Nephron (organoid): ENCODE measurements around the gene RTN4RL2.

Experiments
- H3K27ac Mint-ChIP-seq, 3 experiments: 2 replicates each; pipeline ENCODE4 v1.8.0; 2020; ENCODE audit warnings: mixed read lengths in 3 of 3, mild to moderate bottlenecking in 2 of 3, moderate library complexity in 1 of 3
- H3K27me3 Mint-ChIP-seq: 2 replicates; pipeline ENCODE4 v1.8.0; 2021; ENCODE audit warnings: low read depth, mild to moderate bottlenecking, moderate library complexity, mixed read lengths
- H3K36me3 Mint-ChIP-seq: 2 replicates; pipeline ENCODE4 v1.8.0; 2020; ENCODE audit warnings: low read depth, mixed read lengths
- H3K4me1 Mint-ChIP-seq: 2 replicates; pipeline ENCODE4 v1.8.0; 2020; ENCODE audit warnings: mixed read lengths
- H3K4me3 Mint-ChIP-seq, 3 experiments: 2 replicates each; pipeline ENCODE4 v1.8.0; 2020; ENCODE audit warnings: mild to moderate bottlenecking in 3 of 3, mixed read lengths in 3 of 3, moderate library complexity in 2 of 3
- H3K9me3 Mint-ChIP-seq: 2 replicates; pipeline ENCODE4 v1.8.0; 2020; ENCODE audit warnings: mixed read lengths
- CTCF ChIP-seq, 3 experiments: fragments of 200-600 bp; sonication (generic); IDR thresholded peaks; one replicate each; pipeline ENCODE4 v1.5.0; 2021; ENCODE audit warnings: antibody characterized with exemption in 3 of 3; ENCODE audit not compliant: unreplicated experiment in 3 of 3

RTN4RL2 gene

DNA sequence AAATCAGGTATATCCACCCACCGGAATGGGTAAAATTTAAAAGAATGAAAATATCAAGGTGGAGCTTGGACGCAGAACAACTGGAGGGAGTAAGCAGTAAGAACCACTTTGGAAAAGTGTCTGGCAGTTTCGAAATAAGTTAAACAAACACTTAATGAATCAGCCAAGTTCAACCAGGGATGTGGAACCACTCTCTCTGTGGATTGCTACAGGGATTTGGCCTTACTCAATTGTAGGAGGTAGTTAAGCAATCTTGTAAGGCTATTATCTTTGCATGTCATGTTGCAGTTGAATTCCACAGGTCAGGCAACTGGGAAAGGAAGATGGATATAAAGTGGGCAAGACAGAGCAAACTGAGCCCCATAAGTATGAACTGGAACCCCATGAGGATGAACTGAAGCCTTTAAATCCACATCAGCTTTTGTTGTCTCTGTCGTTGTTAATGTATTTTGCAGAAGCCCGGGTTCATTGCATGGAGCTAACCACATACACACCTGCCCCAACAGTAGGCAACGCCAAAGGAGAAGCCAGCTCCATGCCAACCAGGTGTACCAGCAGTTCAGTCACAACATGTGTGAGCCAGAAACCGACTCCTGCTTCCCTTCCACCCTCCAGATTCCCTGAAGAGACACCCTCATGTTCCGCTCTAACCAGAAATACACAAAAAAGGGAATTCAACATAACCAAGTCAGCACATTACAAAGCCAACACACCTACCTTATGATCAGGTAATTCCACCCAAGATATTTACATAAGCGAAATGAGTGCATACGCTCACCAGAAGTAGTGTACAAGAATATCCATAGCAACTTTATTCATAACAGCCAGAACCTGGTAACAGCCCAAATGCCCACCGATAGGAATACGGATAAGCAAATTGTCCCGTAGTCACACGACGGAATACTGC lies 25.4 kb upstream of the RTN4RL2 start:
- Mint-ChIP-seq H3K36me3 (no peaks in the 10 kb centered on the region), H3K9me3 (no peaks in the 10 kb centered on the region), H3K4me3 (no peak overlapping the region), H3K4me1 (no peaks in the 10 kb centered on the region), H3K27ac (no peak overlapping the region), H3K27me3 (peaks cover 26% of the 10 kb centered on the region)
- no peak for TF ChIP-seq CTCF (IDR thresholded peaks at IDR 0.05; ENCODE audit: unreplicated experiment in 3 of 3)

DNA sequence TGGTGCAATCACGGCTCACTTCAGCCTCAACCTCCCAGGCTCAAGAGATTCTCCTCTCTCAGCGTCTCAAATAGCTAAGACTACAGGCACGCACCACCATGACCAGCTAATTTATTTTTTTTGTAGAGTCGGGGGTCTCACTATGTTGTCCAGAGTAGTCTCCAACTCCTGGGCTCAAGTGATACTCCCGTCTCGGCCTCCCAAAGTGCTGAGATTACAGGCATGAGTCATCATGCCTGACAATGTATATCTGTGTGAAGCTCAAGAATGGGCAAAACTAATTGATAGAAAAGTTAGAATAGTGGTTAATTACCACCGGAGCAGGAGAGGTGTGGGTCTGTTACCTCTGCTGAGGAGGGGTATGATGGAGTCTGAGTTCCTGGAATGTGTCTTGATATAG lies 24.3 kb upstream of the RTN4RL2 start:
- Mint-ChIP-seq H3K4me3 (no peak overlapping the region), H3K9me3 (no peaks in the 10 kb centered on the region), H3K36me3 (no peaks in the 10 kb centered on the region), H3K27ac (no peak overlapping the region), H3K4me1 (no peaks in the 10 kb centered on the region), H3K27me3 (peaks cover 23% of the 10 kb centered on the region)
- TF ChIP-seq CTCF (IDR thresholded peaks at IDR 0.05; ENCODE audit: unreplicated experiment in 3 of 3): no peak

DNA sequence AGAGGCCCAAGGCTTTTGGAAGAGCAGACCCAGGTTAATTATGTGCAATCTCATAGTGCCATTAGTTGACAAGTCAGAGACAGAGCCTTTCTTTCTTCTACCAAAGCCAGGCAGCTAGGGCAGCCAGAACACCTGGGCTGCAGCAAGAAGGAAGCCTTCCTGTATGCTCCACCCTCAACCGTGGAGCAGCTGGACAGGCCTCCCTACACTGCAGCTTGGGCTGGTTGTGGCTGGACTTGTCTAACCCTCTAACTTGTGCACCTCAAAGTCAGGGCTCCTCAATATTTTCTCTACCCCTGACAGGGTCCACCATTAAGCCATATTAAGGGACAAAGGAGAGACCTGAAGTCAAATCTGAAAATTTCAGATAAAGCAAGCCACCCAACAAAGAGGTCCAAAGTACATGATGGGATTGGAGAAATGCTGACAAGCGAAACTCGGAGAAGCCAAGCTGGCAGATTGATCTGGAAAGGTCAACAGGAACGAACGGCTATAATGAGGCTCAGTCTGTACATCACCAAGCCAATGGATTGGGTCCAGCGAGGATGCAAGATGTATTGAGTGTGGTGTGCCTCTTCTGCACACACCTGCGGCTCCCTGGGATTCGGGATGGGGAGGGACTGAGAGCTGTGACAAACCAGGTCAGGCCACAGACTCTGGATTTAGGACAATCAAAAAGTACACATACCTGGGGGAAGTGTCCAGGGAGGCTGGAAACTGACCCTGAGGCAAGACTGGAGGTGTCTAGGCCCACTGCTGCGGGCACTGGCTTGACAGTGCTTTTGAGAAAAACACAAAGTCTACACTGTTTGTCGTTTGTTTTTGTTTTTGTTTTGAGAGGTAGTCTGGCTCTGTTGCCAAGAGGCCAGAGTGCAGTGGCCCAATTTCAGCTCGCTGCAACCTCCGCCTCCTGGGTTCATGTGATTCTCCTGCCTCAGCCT lies 21.7 kb upstream of the RTN4RL2 start:
- Mint-ChIP-seq H3K4me1 (no peaks in the 10 kb centered on the region), H3K36me3 (no peaks in the 10 kb centered on the region), H3K27ac (no peak overlapping the region), H3K4me3 (no peak overlapping the region), H3K9me3 (no peaks in the 10 kb centered on the region), H3K27me3 (peaks cover 23% of the 10 kb centered on the region)
- no peak for TF ChIP-seq CTCF (IDR thresholded peaks at IDR 0.05; ENCODE audit: unreplicated experiment in 3 of 3)

- no peaks in the 10 kb centered on the region for H3K36me3 Mint-ChIP-seq
- no peaks in the 10 kb centered on the region for H3K4me1 Mint-ChIP-seq
- no peak overlapping the region for H3K27ac Mint-ChIP-seq
- no peak for TF ChIP-seq CTCF (IDR thresholded peaks at IDR 0.05; ENCODE audit: unreplicated experiment in 3 of 3)
- H3K27me3 Mint-ChIP-seq: peaks cover 12% of the 10 kb centered on the region
- no peak overlapping the region for H3K4me3 Mint-ChIP-seq
- H3K9me3 Mint-ChIP-seq: no peaks in the 10 kb centered on the region
These were observed 20.5 kb upstream of the RTN4RL2 start for GRCh38 chr11:57439786-57440185.

GRCh38 chr11:57440744-57441414 lies 19.4 kb upstream of the RTN4RL2 start:
- no peaks in the 10 kb centered on the region for H3K4me1 Mint-ChIP-seq
- H3K4me3 Mint-ChIP-seq: no peak overlapping the region
- H3K27ac Mint-ChIP-seq: no peak overlapping the region
- H3K36me3 Mint-ChIP-seq: no peaks in the 10 kb centered on the region
- TF ChIP-seq CTCF (IDR thresholded peaks at IDR 0.05; ENCODE audit: unreplicated experiment in 3 of 3): no peak
- H3K9me3 Mint-ChIP-seq: no peaks in the 10 kb centered on the region
- peaks cover 7% of the 10 kb centered on the region for H3K27me3 Mint-ChIP-seq
